Osteoblast (primary cell): ENCODE measurements around the gene GRIK3. TPM values are rescaled to one million over a fixed set of nuclear protein-coding genes. Genes with fewer than 3 reads are reported as not detected.

Source experiments
- DNase-seq: peaks from one replicate; pipeline ENCODE4 v3.0.0; 2011; ENCODE audit warnings: low spot score, mixed read lengths; ENCODE audit not compliant: insufficient read length; ENCODE audit errors: missing footprints
- H2AFZ ChIP-seq: 2 replicates; pipeline ENCODE4 v1.6.0; 2011; ENCODE audit warnings: mild to moderate bottlenecking, low read length
- H3K27ac ChIP-seq: 2 replicates; pipeline ENCODE4 v1.5.1; 2011; ENCODE audit warnings: mild to moderate bottlenecking, low read depth, low read length, moderate library complexity
- H3K27me3 ChIP-seq: 2 replicates; pipeline ENCODE4 v1.6.0; 2012; ENCODE audit warnings: mild to moderate bottlenecking, control low read depth, inconsistent platforms, low read length, moderate library complexity; ENCODE audit not compliant: insufficient read depth
- H3K36me3 ChIP-seq: 2 replicates; pipeline ENCODE4 v1.5.1; 2011; ENCODE audit warnings: mild to moderate bottlenecking, low read length, control low read depth, moderate library complexity; ENCODE audit not compliant: insufficient read depth
- H3K4me1 ChIP-seq: 2 replicates; pipeline ENCODE4 v1.5.1; 2011; ENCODE audit warnings: mild to moderate bottlenecking, low read length, control low read depth, moderate library complexity; ENCODE audit not compliant: insufficient read depth
- H3K4me2 ChIP-seq: 2 replicates; pipeline ENCODE4 v1.6.0; 2011; ENCODE audit warnings: mild to moderate bottlenecking, low read length; ENCODE audit not compliant: insufficient read depth
- H3K4me3 ChIP-seq: fragments of 200-600 bp; sonication (generic); 3 replicates; pipeline ENCODE4 v1.5.1; 2012; ENCODE audit warnings: mild to moderate bottlenecking, low read length, inconsistent platforms; ENCODE audit not compliant: insufficient read depth
- H3K79me2 ChIP-seq: 2 replicates; pipeline ENCODE4 v1.6.0; 2012; ENCODE audit warnings: mild to moderate bottlenecking, low read length, control low read depth, inconsistent platforms; ENCODE audit not compliant: insufficient read depth
- H3K9me3 ChIP-seq: 2 replicates; pipeline ENCODE4 v1.5.1; 2011; ENCODE audit warnings: low read depth, low read length, control low read depth
- H4K20me1 ChIP-seq: 2 replicates; pipeline ENCODE4 v1.6.0; 2012; ENCODE audit warnings: mild to moderate bottlenecking, low read length, control low read depth; ENCODE audit not compliant: insufficient read depth
- total RNA-seq: library from RNA; depleted of rRNA; stranded (reverse); fragments of >200 nt; gene quantifications from 2 replicates; pipeline ENCODE4 v1.2.3, GENCODE V29; 2012
- TF ChIP-seq, protein P1 (sequence below): IDR thresholded peaks from 2 replicates; pipeline ENCODE4 v1.5.1; 2011; ENCODE audit warnings: mild to moderate bottlenecking, low read depth, low read length, moderate library complexity; ENCODE audit errors: extremely low read depth

The GRIK3 gene
- total RNA-seq, 1 donor = not detected

DNA sequence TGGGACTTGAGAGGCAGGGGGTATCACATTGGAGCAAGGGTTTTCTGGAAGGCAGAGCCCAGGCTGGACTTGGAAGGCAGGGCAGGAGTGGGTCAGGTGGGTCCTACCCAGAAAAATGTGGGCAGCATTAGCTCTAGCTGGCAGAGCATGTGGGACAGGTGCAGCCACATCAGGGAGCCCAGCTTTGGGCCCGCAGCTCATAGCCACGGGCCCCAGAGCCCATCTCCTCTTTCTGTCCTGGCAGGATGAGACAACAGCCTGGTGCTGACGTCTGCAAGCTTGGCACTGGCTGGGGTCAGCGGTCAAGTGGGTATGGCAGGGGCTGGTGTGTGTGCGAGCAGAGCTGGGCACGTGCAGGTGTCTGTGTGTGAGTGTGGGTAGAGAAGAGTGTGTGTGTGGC is 154.7 kb downstream of the GRIK3 start:
- no peak for DNase-seq
- no peaks in the 10 kb centered on the region for H3K79me2 ChIP-seq
- H3K4me3 ChIP-seq = no peak overlapping the region
- no peaks in the 10 kb centered on the region for H3K36me3 ChIP-seq
- H3K27ac ChIP-seq = no peak overlapping the region
- H4K20me1 ChIP-seq = no peaks in the 10 kb centered on the region
- TF ChIP-seq, protein P1, sequence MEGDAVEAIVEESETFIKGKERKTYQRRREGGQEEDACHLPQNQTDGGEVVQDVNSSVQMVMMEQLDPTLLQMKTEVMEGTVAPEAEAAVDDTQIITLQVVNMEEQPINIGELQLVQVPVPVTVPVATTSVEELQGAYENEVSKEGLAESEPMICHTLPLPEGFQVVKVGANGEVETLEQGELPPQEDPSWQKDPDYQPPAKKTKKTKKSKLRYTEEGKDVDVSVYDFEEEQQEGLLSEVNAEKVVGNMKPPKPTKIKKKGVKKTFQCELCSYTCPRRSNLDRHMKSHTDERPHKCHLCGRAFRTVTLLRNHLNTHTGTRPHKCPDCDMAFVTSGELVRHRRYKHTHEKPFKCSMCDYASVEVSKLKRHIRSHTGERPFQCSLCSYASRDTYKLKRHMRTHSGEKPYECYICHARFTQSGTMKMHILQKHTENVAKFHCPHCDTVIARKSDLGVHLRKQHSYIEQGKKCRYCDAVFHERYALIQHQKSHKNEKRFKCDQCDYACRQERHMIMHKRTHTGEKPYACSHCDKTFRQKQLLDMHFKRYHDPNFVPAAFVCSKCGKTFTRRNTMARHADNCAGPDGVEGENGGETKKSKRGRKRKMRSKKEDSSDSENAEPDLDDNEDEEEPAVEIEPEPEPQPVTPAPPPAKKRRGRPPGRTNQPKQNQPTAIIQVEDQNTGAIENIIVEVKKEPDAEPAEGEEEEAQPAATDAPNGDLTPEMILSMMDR = no peak
- no peaks in the 10 kb centered on the region for H3K4me1 ChIP-seq
- H3K9me3 ChIP-seq = no peaks in the 10 kb centered on the region
- no peaks in the 10 kb centered on the region for H3K27me3 ChIP-seq
- no peak overlapping the region for H3K4me2 ChIP-seq
- no peak overlapping the region for H2AFZ ChIP-seq

GRCh38 chr1:36876990-36877389 is 157.3 kb downstream of the GRIK3 start:
- TF ChIP-seq, protein P1 = no peak
- no peak overlapping the region for H3K27ac ChIP-seq
- no peaks in the 10 kb centered on the region for H3K79me2 ChIP-seq
- H3K4me2 ChIP-seq = no peak overlapping the region
- no peaks in the 10 kb centered on the region for H3K27me3 ChIP-seq
- H3K9me3 ChIP-seq = no peaks in the 10 kb centered on the region
- DNase-seq = peak; percentile 51
- H2AFZ ChIP-seq = no peak overlapping the region
- no peaks in the 10 kb centered on the region for H3K4me1 ChIP-seq
- H3K36me3 ChIP-seq = no peaks in the 10 kb centered on the region
- no peaks in the 10 kb centered on the region for H4K20me1 ChIP-seq
- H3K4me3 ChIP-seq = no peak overlapping the region

GRCh38 chr1:36874271-36875060 is 159.8 kb downstream of the GRIK3 start:
- Histone ChIP-seq H3K36me3 (no peaks in the 10 kb centered on the region), H3K27me3 (no peaks in the 10 kb centered on the region), H3K4me2 (no peak overlapping the region), H3K9me3 (no peaks in the 10 kb centered on the region), H3K79me2 (no peaks in the 10 kb centered on the region), H3K4me3 (no peak overlapping the region), H3K27ac (no peak overlapping the region), H2AFZ (no peak overlapping the region), H4K20me1 (no peaks in the 10 kb centered on the region), H3K4me1 (no peaks in the 10 kb centered on the region)
- peak; percentile 73 for DNase-seq
- TF ChIP-seq, protein P1 = no peak

DNA sequence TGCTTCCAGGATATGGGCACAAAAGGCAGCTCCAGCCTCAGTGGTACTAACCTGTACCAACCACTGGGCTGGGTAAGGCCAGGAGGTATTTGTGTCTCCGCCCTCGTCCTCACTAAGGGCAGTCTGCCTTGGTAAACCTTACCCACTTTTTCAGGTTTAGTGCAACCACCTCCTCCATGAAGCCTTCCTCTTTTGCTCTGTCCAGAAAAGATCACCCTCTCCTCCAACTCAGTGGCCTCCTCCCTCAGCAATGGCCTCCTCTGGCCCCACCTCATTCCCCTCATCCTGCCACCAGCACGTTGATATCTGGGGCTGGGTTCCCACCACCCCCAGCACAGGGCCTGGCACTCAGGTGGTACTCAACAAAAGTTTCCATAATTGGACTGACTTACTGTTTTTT is 161.5 kb downstream of the GRIK3 start:
- TF ChIP-seq, protein P1 = no peak
- no peaks in the 10 kb centered on the region for H3K79me2 ChIP-seq
- no peaks in the 10 kb centered on the region for H3K9me3 ChIP-seq
- no peak overlapping the region for H3K4me2 ChIP-seq
- H3K27me3 ChIP-seq = no peaks in the 10 kb centered on the region
- H3K36me3 ChIP-seq = no peaks in the 10 kb centered on the region
- H4K20me1 ChIP-seq = no peaks in the 10 kb centered on the region
- H3K4me3 ChIP-seq = no peak overlapping the region
- H3K27ac ChIP-seq = no peak overlapping the region
- no peaks in the 10 kb centered on the region for H3K4me1 ChIP-seq
- no peak overlapping the region for H2AFZ ChIP-seq
- no peak for DNase-seq
